Measurements from ENCODE around the gene ADAMTS17. TPM values are rescaled to one million over a fixed set of nuclear protein-coding genes. Genes with fewer than 3 reads are reported as not detected.

The ADAMTS17 gene
- total RNA-seq, 1 donor from 2014 or later: 1.5 TPM

DNA sequence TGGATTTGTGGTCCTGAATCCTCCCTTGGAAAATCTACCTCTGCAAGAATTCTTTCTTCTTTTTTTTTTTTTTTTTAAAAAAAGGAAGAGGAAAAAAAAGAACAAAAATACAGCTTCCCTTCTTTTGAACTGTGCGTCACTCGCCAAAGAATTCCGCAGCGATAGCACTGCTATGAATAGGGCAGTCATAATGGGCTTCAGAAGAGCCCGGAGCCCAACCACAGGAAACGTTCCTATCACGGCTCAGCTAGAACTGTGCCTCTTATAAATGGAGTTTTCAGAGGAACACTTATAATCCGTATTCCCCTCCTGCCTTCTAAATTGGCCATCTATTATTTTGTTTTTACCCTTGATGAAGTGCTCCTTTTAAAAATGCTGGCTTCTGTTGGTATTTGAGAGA is 227.7 kb downstream of the ADAMTS17 start:
- peak overlapping the region; percentile 52 for H3K4me3 Mint-ChIP-seq (ENCODE audit: unreplicated experiment)

DNA sequence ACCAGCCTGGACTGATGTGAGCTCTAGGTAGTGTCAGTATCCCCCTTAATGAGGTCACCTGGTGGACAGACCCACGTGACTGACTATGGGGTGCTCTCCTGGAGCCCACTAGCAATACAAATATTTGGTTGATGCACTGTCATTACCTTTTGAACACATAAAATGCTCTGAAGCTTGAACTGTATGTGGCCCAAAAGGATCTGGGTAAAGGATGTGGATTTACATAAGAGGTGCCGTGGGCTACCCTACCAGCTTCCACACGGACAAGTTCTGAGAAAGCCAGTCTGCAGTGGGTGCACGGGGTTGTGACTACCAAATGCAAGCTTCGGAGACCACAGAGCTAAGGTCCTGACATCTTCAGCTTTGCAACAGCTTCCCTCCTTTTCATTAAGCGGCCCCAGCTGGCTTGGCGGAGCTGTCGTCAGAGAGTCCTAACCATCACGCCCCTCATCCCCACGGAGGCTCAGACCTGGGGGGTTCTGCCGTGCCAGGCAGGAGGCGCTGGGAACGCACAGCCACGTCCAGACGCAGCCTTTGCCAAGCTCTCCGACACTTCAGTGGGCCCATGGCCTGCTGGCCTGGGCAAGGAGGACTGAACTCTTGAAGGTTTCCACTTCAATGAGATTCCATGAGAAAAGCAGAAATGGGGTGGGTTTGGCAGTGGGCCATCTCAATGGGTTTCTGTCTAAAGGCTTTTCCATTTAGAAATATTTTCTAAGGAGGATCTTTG is 228.3 kb downstream of the ADAMTS17 start:
- TF ChIP-seq, protein P1, sequence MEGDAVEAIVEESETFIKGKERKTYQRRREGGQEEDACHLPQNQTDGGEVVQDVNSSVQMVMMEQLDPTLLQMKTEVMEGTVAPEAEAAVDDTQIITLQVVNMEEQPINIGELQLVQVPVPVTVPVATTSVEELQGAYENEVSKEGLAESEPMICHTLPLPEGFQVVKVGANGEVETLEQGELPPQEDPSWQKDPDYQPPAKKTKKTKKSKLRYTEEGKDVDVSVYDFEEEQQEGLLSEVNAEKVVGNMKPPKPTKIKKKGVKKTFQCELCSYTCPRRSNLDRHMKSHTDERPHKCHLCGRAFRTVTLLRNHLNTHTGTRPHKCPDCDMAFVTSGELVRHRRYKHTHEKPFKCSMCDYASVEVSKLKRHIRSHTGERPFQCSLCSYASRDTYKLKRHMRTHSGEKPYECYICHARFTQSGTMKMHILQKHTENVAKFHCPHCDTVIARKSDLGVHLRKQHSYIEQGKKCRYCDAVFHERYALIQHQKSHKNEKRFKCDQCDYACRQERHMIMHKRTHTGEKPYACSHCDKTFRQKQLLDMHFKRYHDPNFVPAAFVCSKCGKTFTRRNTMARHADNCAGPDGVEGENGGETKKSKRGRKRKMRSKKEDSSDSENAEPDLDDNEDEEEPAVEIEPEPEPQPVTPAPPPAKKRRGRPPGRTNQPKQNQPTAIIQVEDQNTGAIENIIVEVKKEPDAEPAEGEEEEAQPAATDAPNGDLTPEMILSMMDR (IDR thresholded peaks at IDR 0.05): no peak
- DNase-seq (ENCODE audit: extremely low spot score, unreplicated experiment): no peak
- H3K4me1 Mint-ChIP-seq (ENCODE audit: unreplicated experiment): peaks cover 48% of the 10 kb centered on the region
- no peaks in the 10 kb centered on the region for H3K9me3 Mint-ChIP-seq (ENCODE audit: unreplicated experiment)
- no peaks in the 10 kb centered on the region for H3K27me3 Mint-ChIP-seq (ENCODE audit: unreplicated experiment)
- no peaks in the 10 kb centered on the region for H3K36me3 Mint-ChIP-seq (ENCODE audit: unreplicated experiment)
- no peak overlapping the region for H3K27ac Mint-ChIP-seq (ENCODE audit: unreplicated experiment)
- no peak overlapping the region for H3K4me3 Mint-ChIP-seq (ENCODE audit: unreplicated experiment)

More for the DNA sequence above, 227.7 kb downstream of the ADAMTS17 start:
- no peaks in the 10 kb centered on the region for H3K27me3 Mint-ChIP-seq (ENCODE audit: unreplicated experiment)
- DNase-seq (ENCODE audit: extremely low spot score, unreplicated experiment): no peak
- TF ChIP-seq, protein P1 (IDR thresholded peaks at IDR 0.05): no peak
- no peaks in the 10 kb centered on the region for H3K9me3 Mint-ChIP-seq (ENCODE audit: unreplicated experiment)
- H3K36me3 Mint-ChIP-seq (ENCODE audit: unreplicated experiment): no peaks in the 10 kb centered on the region
- peaks cover 48% of the 10 kb centered on the region for H3K4me1 Mint-ChIP-seq (ENCODE audit: unreplicated experiment)
- H3K27ac Mint-ChIP-seq (ENCODE audit: unreplicated experiment): peak overlapping the region; percentile 74

DNA sequence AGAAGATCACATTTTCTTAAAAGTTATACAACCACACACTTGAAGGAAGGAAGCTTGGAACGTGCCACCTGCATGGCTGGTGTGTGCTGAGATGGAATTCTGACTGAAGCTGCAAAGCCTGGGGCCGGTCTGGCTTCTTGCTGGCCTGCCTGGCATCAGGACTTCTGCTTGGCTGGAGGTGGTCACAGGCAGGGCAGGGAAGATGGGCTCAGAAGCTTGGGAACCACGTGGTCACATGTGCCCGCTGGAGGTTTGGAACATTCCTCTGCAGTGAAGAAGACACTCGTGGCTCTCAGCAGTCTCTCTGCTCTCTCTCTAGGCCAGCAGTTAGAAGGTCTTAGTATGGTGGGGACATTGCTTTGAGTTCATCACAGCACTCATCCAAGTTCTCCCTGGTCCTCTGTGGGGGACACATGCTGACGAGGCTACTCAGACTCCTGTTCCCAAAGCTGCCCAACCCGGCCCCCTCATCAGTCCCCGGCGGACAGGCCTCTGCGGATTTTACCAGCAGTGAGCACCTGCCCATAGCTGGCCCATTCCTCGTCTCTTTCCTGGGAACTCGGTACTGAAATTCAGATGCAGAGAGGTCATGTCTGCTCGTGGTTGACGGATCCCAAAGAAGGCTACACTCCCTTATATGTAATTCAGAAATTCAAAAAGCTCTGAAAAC is 229.0 kb downstream of the ADAMTS17 start:
- Mint-ChIP-seq H3K4me3 (ENCODE audit: unreplicated experiment) (no peak overlapping the region), H3K4me1 (ENCODE audit: unreplicated experiment) (peaks cover 48% of the 10 kb centered on the region), H3K27ac (ENCODE audit: unreplicated experiment) (peak overlapping the region; percentile 46), H3K36me3 (ENCODE audit: unreplicated experiment) (no peaks in the 10 kb centered on the region), H3K27me3 (ENCODE audit: unreplicated experiment) (no peaks in the 10 kb centered on the region), H3K9me3 (ENCODE audit: unreplicated experiment) (no peaks in the 10 kb centered on the region)
- no peak for DNase-seq (ENCODE audit: extremely low spot score, unreplicated experiment)
- TF ChIP-seq, protein P1 (IDR thresholded peaks at IDR 0.05): no peak

DNA sequence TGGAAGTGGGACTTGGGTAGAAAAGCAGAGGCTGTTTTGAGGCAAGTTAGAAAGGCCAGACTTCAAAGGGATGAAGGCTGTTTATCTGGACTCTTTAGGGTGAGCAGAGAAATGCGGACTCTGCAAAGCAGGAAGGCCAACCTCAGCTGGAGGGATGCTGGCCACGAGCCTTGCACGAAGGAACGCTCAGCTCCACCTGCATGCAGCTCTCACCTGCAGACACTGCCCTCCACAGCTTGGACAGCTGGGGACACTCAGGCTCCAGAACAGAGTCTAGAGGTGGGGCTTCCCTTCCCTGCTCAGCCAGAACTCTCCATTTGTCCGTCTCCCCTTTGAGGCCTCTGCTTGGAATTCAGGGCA is 229.7 kb downstream of the ADAMTS17 start:
- H3K9me3 Mint-ChIP-seq (ENCODE audit: unreplicated experiment): no peaks in the 10 kb centered on the region
- TF ChIP-seq, protein P1 (IDR thresholded peaks at IDR 0.05): no peak
- no peak for DNase-seq (ENCODE audit: extremely low spot score, unreplicated experiment)
- H3K27ac Mint-ChIP-seq (ENCODE audit: unreplicated experiment): peak overlapping the region; percentile 83
- H3K4me3 Mint-ChIP-seq (ENCODE audit: unreplicated experiment): no peak overlapping the region
- no peaks in the 10 kb centered on the region for H3K36me3 Mint-ChIP-seq (ENCODE audit: unreplicated experiment)
- H3K27me3 Mint-ChIP-seq (ENCODE audit: unreplicated experiment): no peaks in the 10 kb centered on the region
- peaks cover 48% of the 10 kb centered on the region for H3K4me1 Mint-ChIP-seq (ENCODE audit: unreplicated experiment)

Measured in osteocyte (in vitro differentiated cells).